HG02981 (cell line): ENCODE measurements around the gene TNRC6C.
"Not testable (repeated sequence)": the region's sequence is repeated elsewhere in the genome, so short reads cannot be mapped to it uniquely, and the experiment has no call there.

Experiments
- ATAC-seq: cut with Tn5 transposase; IDR thresholded peaks from one replicate; pipeline ENCODE4 v1.9.1; 2021; ENCODE audit warnings: mild to moderate bottlenecking, moderate library complexity; ENCODE audit not compliant: unreplicated experiment

The TNRC6C gene

DNA sequence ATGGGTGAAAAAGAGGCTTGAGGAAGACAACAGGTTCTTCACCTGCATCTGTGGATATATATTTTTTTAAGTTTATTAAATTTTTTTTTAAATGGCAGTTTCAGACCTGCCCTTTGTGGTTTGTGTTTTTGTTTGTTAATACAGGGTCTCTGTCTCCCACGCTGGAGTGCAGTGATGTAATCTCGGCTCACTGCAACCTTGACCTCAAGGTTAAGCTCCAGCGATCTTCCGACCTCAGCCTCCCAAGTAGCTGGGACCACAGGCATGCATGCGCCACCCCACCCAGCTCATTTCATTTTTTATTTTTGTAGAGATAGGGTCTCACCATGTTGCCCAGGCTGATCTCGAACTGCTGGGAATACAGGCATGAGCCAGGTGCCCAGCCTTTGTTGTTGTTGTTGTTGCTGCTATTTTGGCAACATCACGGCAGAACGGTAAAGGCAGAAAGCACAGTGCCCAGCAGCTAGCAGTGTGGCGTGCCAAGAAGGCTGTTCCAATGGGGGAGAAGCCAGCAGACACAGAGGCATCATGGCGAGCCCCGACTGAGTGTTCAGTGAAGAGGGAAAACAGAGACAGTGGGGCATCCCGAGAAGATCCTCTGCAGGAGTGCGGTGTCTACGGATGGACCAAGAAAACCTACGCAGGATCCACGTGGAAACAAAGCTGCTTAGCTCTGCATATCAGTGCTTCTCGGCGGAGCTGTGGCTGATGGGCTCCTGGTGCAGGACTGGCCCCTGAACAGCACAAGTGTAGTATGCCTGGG is 150.4 kb downstream of the TNRC6C start:
- no peak for ATAC-seq

DNA sequence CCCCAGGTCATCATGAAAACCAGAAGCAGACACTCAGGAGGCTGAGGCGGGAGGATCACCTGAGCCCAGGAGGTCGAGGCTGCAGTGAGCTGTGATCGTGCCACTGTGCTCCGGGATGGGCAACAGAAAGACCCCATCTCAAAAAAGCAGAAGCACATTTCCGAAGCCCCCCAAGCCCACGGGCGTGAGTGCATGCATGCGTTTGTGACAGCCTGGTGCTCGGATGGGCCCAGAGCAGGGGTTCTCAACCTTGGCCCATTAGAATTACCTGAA is 150.9 kb downstream of the TNRC6C start:
- no peak for ATAC-seq

GRCh38 chr17:78110363-78111015 is 152.0 kb downstream of the TNRC6C start:
- no peak for ATAC-seq

DNA sequence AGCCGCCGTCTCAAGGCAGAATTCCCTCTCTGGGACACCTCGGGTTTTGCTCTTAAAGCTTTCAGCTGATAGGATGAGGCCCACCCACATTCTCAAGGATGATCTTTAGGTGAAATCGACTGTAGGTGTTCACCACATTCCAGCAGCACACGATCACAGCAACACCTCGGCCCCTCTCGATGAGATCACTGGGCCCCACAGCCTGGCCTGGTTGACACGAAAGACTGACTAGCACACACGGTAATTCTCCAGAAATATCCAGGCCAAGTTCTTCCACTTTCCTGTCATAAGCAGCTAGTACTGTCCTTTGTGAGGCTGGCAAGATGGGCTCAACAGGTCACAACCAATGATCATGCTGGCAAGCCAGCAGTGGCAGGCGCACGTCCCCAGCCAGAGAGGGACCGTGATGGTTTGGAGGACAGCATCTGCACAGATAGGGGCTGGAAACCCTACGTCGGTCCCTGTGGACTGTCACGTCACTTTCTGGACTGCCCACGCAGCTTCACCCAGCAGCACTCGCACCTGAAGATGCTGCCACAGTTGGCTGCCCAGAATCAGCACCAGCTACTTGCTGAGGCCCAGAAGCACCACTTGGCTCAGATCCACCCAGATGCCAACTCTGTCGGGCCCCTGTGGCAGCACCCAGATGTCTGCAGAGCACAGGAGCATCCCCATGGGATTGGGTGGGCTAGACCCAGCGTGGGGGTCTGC is 152.7 kb downstream of the TNRC6C start:
- no peak for ATAC-seq

DNA sequence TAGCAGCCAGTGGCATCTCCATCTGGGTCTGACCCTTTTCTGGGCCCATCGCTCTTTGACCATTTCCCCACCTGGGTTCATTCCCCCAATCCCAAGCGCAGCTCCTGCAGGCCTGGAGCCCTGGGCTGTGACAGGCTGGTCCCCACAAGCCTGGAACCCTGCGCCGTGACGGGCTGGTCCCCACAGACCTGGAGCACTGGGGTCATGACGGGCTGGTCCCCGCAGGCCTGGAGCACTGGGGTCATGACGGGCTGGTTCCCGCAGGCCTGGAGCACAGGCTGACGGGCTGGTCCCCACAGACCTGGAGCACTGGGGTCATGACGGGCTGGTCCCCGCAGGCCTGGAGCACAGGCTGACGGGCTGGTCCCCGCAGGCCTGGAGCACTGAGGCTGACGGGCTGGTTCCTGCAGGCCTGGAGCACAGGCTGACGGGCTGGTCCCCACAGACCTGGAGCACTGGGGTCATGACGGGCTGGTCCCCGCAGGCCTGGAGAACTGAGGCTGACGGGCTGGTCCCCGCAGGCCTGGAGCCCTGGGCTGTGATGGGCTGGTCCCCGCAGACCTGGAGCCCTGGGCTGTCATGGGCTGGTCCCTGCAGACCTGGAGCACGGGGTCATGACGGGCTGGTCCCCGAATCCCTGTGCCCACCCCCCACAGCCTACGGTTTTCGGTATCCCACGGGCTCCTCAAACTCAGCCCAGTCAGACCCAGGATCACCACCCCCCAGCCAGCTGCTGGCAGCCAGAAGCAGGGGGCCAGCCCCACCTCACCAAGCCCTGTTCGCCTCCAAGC is 153.4 kb downstream of the TNRC6C start:
- no peak for ATAC-seq

- ATAC-seq = no peak
These were observed 154.3 kb downstream of the TNRC6C start for GRCh38 chr17:78112518-78113471.

- ATAC-seq = no peak
These were observed 155.6 kb downstream of the TNRC6C start for GRCh38 chr17:78113804-78114785.

DNA sequence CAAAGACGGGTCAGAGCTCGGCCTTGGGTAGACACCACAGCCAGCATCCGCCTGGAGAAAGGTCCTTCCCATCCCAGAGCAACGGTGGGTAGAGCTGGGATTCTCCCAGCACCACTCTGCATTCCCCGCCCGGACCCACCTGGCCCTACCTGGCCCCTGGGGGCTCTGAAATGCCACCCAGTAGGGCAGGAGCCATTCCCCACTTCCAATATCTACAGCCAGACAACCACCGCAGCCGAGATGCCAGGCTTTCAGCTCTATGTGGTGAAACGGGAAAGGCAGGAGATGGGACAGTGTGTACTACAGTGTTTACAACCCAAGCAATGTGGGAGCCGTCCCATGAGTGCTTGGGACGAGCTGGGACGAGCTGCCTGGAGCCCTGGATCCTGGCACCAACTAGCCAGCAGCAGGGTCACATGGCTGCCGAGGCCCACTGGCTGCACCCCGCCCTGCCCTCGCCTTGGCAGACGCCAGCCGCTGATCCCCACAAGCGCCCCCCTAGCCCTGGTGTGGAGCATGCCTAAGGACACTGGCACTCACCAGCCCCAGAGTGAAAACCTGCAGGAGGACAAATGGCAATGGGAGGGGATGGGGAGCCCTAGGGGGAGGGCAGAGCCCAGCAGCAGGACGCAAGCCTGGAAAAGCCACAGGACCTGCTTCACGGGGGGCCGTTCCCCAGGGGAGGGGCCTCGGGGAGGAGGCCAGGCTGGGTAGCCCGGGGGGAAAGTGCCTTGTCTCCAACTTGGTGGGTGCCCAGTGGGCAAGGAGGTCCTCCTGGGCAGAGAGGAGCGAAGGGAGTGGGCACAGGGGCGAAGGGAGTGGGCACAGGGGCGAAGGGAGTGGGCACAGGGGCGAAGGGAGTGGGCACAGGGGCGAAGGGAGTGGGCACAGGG is 156.6 kb downstream of the TNRC6C start:
- no peak for ATAC-seq

GRCh38 chr17:78115803-78116202 is 157.3 kb downstream of the TNRC6C start:
- not testable (repeated sequence) for ATAC-seq

DNA sequence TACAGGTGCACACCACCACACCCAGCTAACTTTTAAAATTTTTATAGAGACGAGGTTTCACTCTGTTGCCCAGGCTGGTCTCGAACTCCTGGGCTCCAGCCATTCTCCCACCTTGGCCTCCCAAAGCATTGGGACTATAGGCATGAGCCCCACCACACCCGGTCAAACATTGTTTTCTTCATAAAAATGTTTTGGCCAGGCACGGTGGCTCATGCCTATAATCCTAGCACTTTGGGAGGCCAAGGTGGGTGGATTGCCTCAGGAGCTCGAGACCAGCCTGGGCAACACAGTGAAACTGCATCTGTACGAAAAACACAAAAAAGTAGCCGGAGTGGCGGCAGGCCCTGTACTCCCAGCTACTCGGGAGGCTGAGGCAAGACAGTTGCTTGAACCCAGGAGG is 157.9 kb downstream of the TNRC6C start:
- ATAC-seq = no peak

DNA sequence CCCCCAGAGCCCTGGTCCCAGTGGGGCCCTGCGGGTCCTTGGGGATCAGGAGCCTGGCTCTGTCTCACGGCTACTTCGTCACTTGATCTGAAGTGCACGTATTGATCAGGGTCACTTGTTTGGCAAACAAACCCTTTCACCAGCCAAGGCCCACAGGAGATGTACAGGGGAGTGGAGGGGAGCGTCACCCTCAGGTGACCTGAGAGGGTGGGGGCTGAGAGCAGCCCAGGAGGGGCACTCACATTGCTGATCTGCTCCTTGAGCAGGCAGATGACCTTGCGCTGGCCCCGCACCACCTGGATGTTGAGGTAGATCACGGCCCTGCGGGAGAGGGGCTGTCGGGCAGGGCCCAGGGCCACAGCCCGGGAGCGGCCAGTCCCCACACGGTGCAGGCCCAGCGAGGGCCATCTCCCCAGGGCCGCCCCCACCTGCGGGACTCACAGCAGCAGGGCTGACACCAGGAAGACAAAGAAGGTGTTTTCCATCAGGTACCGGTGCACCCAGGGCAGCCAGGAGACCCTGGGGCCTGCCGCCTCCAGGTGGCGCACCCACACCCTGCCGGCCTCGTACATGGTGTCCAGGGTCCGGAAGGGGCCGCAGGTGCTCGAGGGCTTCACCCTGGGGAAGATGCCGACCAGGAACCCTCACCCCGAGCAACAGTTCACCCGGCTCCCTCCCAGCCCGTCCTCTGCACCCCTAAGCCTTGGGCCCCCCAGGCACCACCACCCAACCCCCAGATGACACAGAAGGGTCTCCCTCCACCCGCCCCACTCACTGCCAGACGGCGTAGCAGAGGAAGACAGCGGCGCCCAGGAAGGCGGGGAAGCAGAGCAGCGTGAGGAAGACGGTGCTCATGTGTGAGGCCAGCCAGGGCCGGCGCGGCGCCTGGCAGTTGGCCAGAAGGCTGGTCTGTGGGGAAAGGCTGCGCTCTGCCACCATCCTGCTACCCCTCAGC is 158.8 kb downstream of the TNRC6C start:
- no peak for ATAC-seq

DNA sequence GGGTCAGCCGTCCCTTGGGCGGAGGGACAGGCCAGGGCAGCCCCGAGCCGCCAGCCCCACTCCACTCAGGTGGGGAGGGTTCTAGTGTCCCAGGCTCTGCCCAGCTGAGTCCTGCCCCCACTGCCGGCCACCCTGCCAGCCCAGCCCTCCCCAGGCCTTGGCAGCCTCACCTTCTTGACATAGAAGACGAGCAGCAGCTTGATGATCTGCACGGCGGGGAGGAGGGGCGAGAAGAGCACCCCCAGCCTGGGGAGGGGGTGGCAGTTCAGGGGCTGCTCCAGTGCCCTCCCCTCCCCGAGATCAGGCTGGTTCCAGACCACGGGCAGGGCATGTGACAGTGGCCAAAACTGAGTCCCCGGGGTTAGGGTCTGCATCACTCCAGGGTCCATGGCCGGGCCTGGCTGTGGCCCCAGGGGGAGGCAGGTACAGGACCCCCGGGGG is 160.3 kb downstream of the TNRC6C start:
- no peak for ATAC-seq

DNA sequence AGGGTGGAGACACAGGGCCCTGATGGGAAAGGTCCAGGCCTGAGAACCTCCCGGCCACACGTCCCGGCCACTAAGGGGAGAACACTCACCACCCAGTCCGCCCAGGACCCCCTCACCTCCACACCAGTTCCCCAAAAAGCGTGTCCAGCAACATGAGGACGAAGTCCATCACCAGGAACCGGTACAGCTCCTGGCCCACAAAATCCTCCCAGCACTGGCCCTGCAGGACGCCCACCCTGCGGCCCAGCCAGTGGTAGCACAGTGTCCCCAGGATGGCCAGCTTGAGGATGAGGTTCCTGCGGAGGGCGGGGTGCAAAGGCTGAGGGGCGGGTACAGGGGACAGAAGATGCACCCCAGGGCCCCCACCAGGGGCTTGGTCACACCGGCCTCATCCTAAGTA is 162.0 kb downstream of the TNRC6C start:
- no peak for ATAC-seq

DNA sequence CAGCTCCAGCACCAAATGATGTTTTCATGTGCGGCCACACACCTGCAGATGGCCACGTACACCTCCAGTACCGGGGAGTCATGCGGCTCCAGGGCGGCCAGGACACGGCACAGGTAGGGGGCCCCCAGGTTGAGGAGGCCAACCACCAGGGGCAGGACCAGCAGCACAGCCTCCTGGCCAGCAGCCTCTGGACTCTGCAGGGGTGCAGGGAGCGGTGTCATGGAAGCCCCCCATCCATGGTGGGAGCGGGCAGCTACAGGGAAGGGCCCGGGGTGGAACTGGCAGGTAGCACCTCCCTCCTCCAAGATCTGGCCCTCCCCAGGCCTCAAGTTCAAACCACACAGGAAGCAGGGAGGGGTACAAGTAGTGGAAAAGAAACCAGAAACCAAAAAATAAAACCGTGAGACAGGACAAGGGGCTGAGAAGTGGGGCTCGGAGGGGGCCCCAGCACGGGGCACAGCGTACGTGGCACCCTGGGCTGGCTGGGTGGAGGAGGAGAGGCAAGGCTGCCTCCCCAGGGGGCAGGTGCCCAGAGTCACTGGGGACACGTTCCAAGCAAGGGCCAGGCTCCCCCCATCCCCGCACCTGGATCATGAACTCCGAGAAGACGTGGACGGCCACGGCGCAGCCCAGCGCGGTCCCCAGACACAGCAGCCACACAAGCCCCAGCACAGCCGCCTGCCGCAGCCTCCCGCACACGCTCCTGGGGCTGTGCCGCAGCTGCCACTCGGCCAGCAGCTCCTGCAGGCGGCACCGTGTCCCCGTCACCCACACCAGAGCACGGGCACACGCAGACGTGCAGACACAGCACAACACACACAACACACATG is 162.7 kb downstream of the TNRC6C start:
- no peak for ATAC-seq

DNA sequence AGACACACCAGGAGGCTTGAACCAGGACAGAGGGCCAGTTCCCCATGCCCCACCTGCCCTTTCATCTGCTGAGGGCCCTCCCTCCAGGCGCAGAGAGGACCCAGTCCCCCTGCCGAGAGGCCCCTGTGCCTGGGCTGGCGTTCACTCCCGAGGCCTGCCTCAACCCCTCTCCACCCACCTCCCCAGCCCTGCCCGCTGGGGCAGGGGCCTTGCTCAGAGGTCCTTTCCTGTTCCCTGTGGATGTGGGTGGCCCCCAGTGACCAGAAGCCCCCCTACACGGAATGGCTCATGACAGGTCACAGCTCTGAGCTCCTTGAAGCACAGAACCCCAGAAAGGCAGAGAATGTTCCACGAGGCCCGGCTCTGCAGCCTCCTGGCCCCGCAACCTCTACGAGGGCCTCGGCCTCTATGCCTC is 163.3 kb downstream of the TNRC6C start:
- no peak for ATAC-seq
